ENCODE measurements around the gene CLSTN2. TPM values are rescaled to one million over a fixed set of nuclear protein-coding genes. Genes with fewer than 3 reads are reported as not detected.

CLSTN2 gene
- total and polyA plus RNA-seq, 3 donors from 2014 or later, result 3.1 to 5.7 (median 3.8) TPM

DNA sequence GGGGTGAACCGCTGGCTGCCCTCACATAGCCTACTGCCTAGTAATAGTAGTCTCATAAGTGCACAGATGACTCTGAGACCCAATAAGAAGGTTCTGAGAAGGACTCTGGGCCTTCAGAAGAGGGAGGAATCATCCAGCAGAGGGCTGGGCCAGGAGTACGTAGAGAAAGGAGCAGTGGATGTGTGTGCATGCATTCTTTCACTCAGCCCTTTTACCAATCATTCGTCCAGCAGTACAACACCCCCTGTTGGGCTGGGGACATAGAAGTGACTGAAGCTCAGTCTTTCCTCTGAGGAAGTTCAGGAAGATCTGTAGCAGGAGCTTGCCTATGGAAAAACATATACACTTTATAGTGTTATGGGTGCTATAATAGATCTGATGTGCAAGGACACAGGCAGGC lies 333.1 kb downstream of the CLSTN2 start:
- WGBS, 2 donors, result 97% methylated on average over 3 of the region's 3 CpGs
- no peaks in the 10 kb centered on the region for H3K9me3 ChIP-seq
- no peaks in the 10 kb centered on the region for H3K4me1 ChIP-seq
- TF ChIP-seq, protein P1, sequence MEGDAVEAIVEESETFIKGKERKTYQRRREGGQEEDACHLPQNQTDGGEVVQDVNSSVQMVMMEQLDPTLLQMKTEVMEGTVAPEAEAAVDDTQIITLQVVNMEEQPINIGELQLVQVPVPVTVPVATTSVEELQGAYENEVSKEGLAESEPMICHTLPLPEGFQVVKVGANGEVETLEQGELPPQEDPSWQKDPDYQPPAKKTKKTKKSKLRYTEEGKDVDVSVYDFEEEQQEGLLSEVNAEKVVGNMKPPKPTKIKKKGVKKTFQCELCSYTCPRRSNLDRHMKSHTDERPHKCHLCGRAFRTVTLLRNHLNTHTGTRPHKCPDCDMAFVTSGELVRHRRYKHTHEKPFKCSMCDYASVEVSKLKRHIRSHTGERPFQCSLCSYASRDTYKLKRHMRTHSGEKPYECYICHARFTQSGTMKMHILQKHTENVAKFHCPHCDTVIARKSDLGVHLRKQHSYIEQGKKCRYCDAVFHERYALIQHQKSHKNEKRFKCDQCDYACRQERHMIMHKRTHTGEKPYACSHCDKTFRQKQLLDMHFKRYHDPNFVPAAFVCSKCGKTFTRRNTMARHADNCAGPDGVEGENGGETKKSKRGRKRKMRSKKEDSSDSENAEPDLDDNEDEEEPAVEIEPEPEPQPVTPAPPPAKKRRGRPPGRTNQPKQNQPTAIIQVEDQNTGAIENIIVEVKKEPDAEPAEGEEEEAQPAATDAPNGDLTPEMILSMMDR (IDR thresholded peaks at IDR 0.05), result no peak
- TF ChIP-seq POLR2A (IDR thresholded peaks at IDR 0.05), result no peak
- H3K27ac ChIP-seq, result no peak overlapping the region
- intact Hi-C loops (cut with DNase I; ENCODE audit: low total_unique reads), result no loop called here
- H3K4me3 ChIP-seq, result no peak overlapping the region
- DNase-seq, result no peak
- no peaks in the 10 kb centered on the region for H3K36me3 ChIP-seq (ENCODE audit: low read depth, missing control alignments)
- H3K27me3 ChIP-seq, result no peaks in the 10 kb centered on the region

DNA sequence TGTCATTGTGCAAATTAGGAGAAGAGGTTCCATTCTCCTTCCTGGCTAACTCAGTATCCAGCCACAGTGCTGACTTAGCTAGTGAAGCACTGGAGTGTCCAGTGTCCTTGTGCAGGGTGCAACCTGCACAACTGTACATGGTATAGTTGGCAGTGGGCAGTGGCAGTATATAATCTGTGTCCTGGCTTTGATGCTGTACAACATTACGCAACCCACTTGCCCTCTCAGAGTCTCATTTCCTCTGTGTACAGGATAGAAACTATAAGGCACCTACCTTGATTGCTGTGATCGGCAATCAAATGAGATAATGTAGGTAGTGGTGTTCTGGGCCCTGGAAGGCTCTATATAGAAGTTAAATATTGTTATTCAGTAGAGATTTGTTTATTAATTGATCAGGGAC lies 333.6 kb downstream of the CLSTN2 start:
- WGBS, 2 donors, result 90 to 95% methylated on average over 2 of the region's 2 CpGs
- TF ChIP-seq, protein P1 (IDR thresholded peaks at IDR 0.05), result no peak
- no peak for TF ChIP-seq POLR2A (IDR thresholded peaks at IDR 0.05)
- Histone ChIP-seq H3K27me3 (no peaks in the 10 kb centered on the region), H3K36me3 (ENCODE audit: low read depth, missing control alignments) (no peaks in the 10 kb centered on the region), H3K4me1 (no peaks in the 10 kb centered on the region), H3K4me3 (no peak overlapping the region), H3K9me3 (no peaks in the 10 kb centered on the region), H3K27ac (no peak overlapping the region)
- intact Hi-C loops (cut with DNase I; ENCODE audit: low total_unique reads), result no loop called here
- DNase-seq, result no peak

DNA sequence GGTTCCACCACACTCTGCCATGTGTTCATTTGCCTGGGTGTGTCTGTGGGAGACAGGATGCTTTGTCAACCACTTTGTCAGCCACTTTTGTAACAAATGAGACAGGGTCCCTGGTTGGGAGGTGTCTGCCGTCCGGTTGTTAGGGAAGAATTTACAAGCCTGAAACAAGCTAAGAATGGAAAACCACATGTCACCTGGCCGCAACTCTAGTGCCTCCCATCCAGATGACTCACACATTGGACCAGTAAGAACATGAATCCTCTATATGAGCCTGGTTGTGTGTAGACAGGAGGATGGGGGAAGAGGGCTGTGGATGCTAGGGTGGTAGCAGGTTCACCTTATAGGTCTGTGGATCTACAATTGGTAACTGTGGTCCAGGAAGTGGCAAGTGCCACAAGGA lies 335.3 kb downstream of the CLSTN2 start:
- Histone ChIP-seq H3K27me3 (no peaks in the 10 kb centered on the region), H3K4me1 (no peaks in the 10 kb centered on the region), H3K4me3 (no peak overlapping the region), H3K9me3 (no peaks in the 10 kb centered on the region), H3K27ac (no peak overlapping the region), H3K36me3 (ENCODE audit: low read depth, missing control alignments) (no peaks in the 10 kb centered on the region)
- DNase-seq, result no peak
- WGBS, 2 donors, result 97 to 99% methylated on average over 3 of the region's 3 CpGs
- TF ChIP-seq, protein P1 (IDR thresholded peaks at IDR 0.05), result no peak
- no peak for TF ChIP-seq POLR2A (IDR thresholded peaks at IDR 0.05)
- intact Hi-C loops (cut with DNase I; ENCODE audit: low total_unique reads), result no loop called here

DNA sequence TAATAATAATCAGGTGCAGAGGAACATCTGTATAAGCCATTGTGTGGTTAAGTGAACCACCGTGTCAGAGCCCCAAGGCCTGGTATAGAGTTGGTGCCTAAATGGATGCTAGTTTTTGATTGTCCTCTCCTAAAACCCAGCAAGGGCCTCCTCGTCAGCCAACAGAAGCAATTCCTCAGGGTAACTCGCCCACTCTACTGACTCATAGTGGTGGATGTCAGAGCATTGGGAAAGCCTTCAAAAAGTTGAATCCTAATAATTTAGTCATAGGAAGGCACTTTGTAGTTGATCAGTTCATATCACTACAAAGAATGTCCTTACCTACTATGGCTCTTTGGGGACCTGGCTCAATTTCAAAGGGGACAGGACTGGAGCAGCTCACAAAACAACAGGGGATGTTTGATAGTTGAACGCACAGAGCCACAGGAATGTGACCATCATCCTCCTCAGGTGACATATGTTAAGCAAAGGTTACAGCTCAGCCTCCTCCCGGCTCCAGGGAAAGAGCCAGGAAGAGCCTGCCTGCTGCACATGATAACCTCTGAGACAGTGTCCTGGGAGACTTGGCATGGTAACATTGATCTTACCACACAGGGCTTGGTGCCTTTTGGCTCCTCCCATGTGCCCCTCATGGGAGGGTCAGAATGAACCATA lies 338.7 kb downstream of the CLSTN2 start:
- TF ChIP-seq POLR2A (IDR thresholded peaks at IDR 0.05), result no peak
- TF ChIP-seq, protein P1 (IDR thresholded peaks at IDR 0.05), result no peak
- Histone ChIP-seq H3K27me3 (no peaks in the 10 kb centered on the region), H3K9me3 (no peaks in the 10 kb centered on the region), H3K27ac (no peak overlapping the region), H3K4me3 (no peak overlapping the region), H3K4me1 (no peaks in the 10 kb centered on the region), H3K36me3 (ENCODE audit: low read depth, missing control alignments) (no peaks in the 10 kb centered on the region)
- WGBS, 2 donors, result 70 to 87% methylated on average over 4 to 5 of the region's 5 CpGs
- intact Hi-C loops (cut with DNase I; ENCODE audit: low total_unique reads), result no loop called here
- no peak for DNase-seq

DNA sequence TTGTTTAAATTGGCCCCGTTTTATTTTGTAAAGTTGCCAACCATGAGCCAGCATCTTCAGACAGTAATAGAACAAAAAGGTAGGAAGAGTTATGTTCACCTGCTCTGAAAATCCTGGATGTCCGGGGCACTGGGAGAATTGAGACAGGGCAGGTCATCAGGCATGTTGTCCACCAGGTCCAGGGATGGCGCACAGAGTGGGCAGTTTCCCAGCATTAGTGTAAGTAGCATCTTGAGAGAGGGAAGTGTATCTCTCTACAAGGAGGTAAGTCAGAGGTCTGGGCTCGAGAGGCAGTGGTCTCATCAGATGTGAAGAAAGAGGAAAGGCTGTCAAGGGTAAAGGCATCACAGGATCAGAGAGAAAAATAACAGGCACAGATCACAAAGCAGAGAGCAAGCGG lies 339.4 kb downstream of the CLSTN2 start:
- no peak for DNase-seq

More for the DNA sequence above, 339.4 kb downstream of the CLSTN2 start:
- Histone ChIP-seq H3K27ac (no peak overlapping the region), H3K9me3 (no peaks in the 10 kb centered on the region), H3K27me3 (no peaks in the 10 kb centered on the region), H3K4me3 (no peak overlapping the region), H3K4me1 (no peaks in the 10 kb centered on the region), H3K36me3 (ENCODE audit: low read depth, missing control alignments) (no peaks in the 10 kb centered on the region)
- intact Hi-C loops (cut with DNase I; ENCODE audit: low total_unique reads), result no loop called here
- TF ChIP-seq POLR2A (IDR thresholded peaks at IDR 0.05), result no peak
- TF ChIP-seq, protein P1 (IDR thresholded peaks at IDR 0.05), result no peak
- 89 to 91% methylated on average over 5 of the region's 5 CpGs for WGBS, 2 donors
